SKM-1 (cell line): ENCODE data around the gene CSRNP2.
"Not testable (repeated sequence)": the region's sequence is repeated elsewhere in the genome, so short reads cannot be mapped to it uniquely, and the experiment has no call there.

Source experiments
- DNase-seq: peaks from one replicate; lab custom pipeline; 2025; ENCODE audit not compliant: unreplicated experiment; lab: John Stamatoyannopoulos, UW

The CSRNP2 gene

GRCh38 chr12:51078346-51078745 lies 5.0 kb downstream of the CSRNP2 start:
- not testable (repeated sequence) for DNase-seq

GRCh38 chr12:51077930-51078329 lies 5.5 kb downstream of the CSRNP2 start:
- no peak for DNase-seq

- no peak for DNase-seq
Observed at GRCh38 chr12:51076236-51076930, 7.0 kb downstream of the CSRNP2 start.

DNA sequence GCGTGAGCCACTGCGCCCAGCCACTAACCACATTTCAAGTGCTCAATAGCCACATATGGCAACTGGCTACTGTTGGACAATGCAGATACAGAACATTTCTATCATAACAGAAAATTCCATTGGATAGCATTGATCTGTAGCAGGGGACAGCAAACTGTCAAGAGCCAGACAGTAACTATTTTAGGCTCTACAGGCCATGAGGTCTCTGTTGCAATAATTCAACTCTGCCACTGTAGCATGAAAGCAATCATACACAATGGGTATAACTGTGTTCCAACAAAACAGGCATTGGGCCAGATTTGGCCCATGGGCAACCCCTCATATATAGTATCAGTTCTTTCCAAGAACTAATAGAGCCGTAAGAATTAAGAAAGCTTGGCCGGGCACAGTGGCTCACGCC lies 8.0 kb downstream of the CSRNP2 start:
- no peak for DNase-seq

DNA sequence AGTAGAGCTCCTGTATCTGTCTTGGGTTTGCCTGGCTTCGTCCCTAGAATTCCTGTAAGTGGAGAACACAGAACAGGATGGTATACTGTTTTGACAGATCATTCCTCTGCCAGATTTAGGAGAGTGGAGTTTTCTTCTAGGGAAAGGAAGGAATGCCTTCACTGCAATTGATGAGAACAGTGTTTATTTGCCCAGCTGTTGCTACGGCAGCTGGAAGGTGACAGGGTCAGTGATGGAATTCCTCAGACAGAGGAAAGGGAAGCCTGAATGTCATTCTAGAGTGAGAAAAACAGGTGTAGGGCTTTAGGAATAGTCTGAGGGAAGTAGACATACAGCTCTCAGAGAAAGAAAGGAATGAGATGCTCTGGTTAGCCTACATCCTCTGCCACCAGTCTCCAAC lies 11.7 kb downstream of the CSRNP2 start:
- no peak for DNase-seq

- DNase-seq: no peak
Observed at GRCh38 chr12:51070004-51070403, 13.4 kb downstream of the CSRNP2 start.

- no peak for DNase-seq
Observed at GRCh38 chr12:51067771-51068170, 15.6 kb downstream of the CSRNP2 start.

DNA sequence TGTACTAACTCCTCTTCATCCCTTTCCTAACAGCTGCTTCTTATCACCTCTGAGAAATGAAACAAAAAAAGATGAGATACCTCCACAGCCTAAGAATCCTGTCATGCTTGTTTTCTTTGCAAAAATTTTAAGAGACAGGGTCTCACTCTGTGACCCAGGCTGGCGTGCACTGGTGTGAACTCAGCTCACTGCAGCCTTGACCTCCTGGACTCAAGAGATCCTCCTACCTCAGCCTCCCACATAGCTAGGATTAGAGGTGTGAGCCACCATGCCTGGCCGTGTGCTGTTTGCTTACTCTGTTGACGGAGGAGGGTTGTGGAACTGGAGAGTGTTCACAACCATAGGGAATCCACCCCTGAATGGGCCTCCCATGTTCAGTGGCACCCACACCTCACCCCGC lies 16.2 kb downstream of the CSRNP2 start:
- no peak for DNase-seq

DNA sequence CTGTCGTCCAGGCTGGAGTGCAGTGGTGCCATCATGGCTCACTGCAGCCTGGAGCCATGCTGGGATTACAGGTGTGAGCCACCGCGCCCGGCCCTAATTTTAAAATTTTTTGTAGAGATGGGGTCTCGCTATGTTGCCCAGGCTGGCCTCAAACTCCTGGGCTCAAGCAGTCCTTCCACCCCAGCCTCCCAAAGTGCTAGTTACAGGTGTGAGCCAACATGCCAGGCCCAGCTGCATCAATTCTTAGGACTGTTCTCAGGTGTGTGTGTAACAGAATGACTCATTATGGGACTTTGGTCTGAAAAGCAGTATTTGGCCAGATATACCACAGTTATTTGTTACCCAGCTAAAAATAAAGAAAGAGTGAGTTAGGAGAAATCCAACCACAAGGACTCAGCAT lies 17.9 kb downstream of the CSRNP2 start:
- DNase-seq: no peak

DNA sequence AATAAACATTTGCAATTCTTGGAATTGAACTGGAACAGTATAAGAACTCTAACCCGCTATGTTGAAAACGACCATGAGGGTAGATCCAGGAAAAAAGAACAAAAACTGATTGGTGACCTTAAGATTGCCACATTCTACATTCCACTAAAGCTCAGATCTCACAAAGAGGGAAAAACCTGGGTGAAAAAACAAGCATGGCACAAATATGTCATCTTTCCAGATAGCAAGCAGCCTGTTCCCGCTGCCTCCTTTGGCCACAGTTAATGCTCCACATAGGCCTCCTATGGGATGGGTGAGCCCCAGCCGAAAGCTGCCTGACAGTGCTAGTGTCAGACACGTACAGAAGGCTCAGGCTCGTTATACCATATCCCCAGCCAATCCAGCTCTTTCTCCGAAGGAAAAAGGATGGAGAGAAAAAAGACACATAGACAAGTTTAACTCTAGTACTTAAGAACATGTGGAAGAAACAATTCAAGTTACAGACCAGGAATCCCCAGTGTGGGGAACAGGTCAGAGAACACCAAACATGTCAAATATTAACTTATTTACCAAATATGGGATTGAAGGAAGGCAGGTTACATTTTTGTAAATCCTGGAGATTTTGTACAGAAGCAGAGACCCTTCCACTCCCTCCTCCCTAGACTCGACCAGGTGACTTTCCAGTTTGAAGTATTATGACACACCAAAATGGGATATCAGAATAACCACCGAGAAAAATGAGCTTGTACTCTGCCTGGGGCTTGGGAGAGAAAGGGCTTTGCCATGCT lies 20.6 kb downstream of the CSRNP2 start:
- no peak for DNase-seq

- no peak for DNase-seq
Observed at GRCh38 chr12:51059086-51059485, 24.3 kb downstream of the CSRNP2 start.

- no peak for DNase-seq
Observed at GRCh38 chr12:51056242-51056641, 27.2 kb downstream of the CSRNP2 start.

- DNase-seq: no peak
Observed at GRCh38 chr12:51055060-51055459, 28.3 kb downstream of the CSRNP2 start.

- no peak for DNase-seq
Observed at GRCh38 chr12:51051787-51052186, 31.6 kb downstream of the CSRNP2 start.

DNA sequence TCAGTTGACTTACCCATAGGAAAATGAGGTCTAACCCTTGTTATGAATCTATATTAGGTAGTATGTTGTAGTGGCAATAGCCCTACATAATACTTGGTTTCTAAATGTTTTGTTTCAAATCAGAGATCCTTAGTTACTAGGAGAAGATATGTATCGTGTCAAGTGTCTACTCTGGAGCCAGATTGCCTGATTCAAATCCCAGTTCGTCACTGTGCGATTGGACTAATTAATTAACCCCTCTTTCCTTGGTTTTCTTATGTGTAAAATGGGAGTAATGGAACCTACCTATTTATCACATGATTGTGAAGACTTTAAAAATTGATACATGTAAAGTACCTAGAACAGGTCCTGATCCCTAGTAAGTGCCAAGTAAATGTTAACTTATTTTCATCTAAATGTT lies 33.9 kb downstream of the CSRNP2 start:
- no peak for DNase-seq

GRCh38 chr12:51048661-51049251 lies 34.6 kb downstream of the CSRNP2 start:
- no peak for DNase-seq

- DNase-seq: peak; percentile 80
Observed at GRCh38 chr12:51047655-51048540, 35.5 kb downstream of the CSRNP2 start, which contains the start of gene LETMD1. LETMD1 (plus strand) TSS chr12:51048327; CDS start chr12:51048357, 30 bp downstream.

GRCh38 chr12:51036279-51036678 lies 47.1 kb downstream of the CSRNP2 start:
- DNase-seq: no peak

DNA sequence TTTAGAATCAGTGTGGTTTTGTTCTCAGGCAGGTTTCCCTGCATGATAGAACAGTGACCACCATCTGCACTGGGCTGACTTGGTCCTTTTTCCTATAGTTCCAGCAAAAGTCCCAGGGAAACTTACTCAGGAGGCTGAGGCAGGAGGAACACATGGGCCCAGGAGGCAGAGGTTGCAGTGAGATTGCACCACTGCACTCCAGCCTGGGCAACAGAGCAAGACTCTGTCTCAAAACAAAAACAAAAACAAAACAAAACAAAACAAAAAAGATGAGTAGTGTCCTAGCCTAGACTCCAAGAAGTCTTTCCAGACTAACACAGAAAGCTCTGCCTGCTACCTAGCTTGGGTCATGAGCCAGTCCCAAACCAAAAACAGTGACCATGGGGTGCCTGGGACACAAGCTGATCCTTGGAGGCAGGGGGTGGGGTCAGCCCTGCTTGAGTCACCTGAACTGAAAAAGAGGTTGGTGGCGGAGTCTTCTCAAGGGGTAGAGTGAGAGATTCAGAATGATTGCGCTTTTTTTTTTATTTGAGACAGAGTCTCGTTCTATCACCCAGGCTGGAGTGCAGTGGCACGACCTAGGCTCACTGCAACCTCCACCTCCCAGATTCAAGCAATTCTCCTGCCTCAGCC lies 49.8 kb downstream of the CSRNP2 start:
- no peak for DNase-seq

DNA sequence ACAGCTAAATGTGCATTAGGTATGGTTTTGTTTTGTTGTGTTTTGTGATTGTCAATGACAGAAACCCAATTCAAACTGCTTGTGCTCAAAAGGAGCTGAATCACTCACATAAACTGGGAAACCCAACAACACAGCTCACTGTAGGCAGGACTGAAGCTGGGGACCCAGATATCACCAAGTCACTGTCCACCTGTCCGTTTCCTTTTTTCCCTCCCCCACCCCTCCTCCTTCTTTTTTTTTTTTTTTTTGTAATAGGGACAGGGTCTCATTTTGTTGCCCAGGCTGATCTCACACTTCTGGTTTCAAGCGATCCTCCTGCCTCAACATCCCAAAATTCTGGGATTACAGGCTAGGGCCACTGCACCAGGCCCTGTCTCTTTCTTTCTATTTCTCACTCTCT lies 50.3 kb downstream of the CSRNP2 start:
- DNase-seq: no peak

- DNase-seq: no peak
Observed at GRCh38 chr12:51028813-51029150, 54.6 kb downstream of the CSRNP2 start.
